ENCODE results near the gene ATRX.
A peak's percentile ranks its signal among the peaks of the same experiment; 100 is the strongest.
"Not testable (repeated sequence)": the region's sequence is repeated elsewhere in the genome, so short reads cannot be mapped to it uniquely, and the experiment has no call there.

Gene ATRX, protein sequence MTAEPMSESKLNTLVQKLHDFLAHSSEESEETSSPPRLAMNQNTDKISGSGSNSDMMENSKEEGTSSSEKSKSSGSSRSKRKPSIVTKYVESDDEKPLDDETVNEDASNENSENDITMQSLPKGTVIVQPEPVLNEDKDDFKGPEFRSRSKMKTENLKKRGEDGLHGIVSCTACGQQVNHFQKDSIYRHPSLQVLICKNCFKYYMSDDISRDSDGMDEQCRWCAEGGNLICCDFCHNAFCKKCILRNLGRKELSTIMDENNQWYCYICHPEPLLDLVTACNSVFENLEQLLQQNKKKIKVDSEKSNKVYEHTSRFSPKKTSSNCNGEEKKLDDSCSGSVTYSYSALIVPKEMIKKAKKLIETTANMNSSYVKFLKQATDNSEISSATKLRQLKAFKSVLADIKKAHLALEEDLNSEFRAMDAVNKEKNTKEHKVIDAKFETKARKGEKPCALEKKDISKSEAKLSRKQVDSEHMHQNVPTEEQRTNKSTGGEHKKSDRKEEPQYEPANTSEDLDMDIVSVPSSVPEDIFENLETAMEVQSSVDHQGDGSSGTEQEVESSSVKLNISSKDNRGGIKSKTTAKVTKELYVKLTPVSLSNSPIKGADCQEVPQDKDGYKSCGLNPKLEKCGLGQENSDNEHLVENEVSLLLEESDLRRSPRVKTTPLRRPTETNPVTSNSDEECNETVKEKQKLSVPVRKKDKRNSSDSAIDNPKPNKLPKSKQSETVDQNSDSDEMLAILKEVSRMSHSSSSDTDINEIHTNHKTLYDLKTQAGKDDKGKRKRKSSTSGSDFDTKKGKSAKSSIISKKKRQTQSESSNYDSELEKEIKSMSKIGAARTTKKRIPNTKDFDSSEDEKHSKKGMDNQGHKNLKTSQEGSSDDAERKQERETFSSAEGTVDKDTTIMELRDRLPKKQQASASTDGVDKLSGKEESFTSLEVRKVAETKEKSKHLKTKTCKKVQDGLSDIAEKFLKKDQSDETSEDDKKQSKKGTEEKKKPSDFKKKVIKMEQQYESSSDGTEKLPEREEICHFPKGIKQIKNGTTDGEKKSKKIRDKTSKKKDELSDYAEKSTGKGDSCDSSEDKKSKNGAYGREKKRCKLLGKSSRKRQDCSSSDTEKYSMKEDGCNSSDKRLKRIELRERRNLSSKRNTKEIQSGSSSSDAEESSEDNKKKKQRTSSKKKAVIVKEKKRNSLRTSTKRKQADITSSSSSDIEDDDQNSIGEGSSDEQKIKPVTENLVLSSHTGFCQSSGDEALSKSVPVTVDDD (N-terminal part only)

DNA sequence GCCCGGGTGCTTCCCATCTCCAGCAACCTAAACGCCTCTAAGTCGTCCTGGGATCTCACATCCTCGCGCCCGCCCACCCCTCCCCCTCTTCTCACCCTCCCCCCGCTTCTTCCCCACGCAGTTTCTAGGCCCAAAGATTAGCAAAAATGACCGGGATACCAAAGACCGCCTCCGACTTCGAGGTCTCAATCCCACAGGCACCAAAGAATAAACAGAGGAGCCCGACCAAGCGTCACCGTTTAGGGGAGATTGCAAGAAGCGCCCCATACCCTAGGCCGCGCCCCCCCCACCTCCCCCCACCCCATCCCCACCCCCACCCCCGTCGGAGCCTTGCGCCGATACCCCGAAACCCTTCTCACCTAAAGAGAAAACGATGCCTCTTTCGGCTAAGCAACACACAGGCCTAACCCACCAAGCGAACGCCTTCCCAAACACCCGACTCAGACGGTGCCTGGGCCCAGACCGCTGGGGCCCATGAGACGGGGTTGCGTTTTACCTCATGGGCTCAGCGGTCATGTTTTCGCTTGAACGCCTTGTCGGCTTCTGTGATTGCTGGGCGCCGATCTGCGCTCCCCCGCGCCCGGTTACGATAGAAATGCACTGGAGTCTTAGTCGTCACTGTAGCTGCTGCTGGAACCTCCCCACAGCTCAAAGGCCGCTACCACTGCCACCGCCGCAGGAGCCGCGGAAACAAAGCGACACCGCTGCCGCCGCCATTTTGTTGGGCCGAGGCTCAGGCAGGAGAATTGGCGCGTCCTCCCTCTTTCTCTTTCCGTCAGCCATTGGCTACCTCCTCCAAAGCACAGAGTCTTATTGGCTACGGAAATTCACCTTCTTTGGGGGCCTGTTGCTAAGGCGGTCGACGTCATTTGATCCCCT is at the start of gene ATRX:
TSS of gene ATRX (minus strand) at position 731 of the 879 bp plus-strand sequence. CDS start at position 516, 215 bp downstream.
- DNase-seq: peak; percentile 77

DNA sequence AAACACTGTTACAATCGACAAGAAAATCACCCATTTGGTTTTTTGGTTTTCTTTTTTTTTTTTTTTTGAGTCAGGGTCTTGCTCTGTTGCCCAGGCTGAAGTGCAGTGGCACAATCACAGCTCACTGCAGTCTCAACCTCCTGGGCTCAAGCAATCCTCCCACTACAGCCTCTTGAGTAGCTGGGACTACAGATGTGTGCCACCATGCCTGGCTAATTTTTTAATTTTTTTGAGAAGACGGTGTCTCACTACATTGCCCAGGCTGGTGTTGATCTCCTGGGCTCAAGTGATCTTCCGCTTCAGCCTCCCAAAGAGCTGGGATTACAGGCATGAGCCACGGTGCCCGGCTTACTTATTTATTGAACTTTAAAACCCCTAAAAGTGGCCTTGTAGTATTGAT is 45.5 kb upstream of the ATRX start:
- not testable (repeated sequence) for DNase-seq

DNA sequence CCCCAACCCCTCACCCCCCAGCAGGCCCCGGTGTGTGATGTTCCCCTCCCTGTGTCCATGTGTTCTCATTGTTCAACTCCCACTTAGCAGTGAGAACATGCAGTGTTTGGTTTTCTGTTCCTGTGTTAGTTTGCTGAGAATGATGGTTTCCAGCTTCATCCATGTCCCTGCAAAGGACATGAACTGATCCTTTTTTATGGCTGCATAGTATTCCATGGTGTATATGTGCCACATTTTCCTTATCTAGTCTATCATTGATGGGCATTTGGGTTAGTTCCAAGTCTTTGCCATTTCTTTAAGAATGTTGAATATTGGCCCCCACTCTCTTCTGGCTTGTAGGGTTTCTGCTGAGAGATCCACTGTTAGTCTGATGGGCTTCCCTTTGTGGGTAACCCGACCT is 36.0 kb upstream of the ATRX start:
- DNase-seq: not testable (repeated sequence)

DNA sequence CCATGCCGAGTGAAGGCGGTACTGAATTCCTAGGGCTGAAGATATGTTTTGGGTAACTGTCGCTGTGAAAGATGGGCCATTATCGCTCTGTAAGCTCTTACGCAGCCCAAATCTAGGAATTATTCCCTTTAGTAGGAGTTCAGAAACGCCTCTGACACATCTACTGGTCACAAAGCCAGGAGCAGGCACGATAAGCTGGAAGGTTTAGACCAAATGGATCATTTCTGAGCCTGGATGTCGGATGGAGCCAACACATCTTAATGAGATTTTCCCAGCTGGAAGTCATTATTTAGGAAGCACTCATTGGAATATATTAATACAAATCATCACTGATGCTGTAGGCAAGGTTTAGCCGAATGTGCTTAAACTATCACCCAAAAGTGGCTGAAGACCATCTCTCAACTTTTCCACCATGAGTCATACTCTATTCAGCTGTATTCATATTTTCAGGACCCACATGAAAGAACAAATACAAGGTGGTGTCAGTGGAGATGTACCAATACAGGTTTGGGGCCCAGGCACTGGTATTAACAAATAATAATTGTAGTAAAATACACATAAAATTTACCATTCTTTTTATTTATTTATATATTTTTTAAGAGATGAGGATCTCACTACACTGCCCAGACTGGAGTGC is 34.2 kb upstream of the ATRX start:
- no peak for DNase-seq

DNA sequence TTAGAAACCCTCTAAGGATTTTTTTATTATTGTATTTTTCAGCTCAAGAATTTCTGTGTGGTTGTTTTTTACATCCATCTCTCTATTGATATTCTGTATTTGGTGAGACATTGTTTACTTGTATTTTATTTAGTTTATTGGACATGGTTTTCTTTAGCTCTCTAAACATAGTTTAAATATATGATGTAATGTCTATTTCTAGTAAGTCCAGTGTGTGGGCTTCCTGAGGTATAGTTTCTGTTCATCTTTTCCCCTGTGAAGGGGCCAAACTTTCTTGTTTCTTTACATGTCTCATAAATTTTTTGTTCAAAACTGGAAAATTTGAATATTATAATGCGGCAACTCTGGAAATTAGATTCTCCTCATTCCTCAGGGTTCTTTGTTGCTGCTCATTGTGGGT is 28.2 kb upstream of the ATRX start:
- no peak for DNase-seq

DNA sequence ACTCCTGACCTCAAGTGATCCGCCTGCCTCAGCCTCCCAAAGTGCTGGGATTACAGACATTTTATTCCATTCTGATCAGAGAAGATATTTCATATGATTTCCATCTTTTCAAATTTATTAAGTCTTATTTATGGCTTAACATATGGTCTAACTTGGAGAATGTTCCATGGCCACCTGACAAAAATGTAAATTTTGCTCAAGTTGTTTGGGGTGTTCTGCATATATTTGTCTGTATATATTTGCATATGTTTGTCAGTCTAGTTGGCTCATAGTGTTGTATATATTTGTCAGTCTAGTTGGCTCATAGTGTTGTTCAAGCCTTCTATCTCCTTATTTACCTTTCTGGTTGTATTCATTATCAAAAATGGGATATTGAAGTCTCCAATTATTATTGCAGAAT is 16.2 kb upstream of the ATRX start:
- DNase-seq: no peak

DNA sequence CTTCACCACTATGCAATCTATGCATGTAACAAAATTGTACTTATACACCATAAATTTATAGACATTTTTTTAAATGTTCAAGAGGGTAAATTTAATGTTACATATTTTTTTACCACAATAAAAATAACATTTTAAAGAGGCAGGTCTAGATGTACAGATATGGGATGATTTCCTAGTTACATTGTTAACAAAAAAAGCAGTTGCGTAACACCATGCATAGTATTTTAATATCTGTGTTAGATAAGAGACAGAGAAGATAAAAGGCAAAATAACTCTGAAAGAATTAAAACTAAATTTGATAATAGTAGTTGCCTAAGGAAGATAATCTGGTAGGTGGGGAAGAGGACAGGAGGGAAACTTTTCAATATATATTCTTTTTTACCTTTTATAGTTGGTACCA is 9.1 kb upstream of the ATRX start:
- DNase-seq: no peak

DNA sequence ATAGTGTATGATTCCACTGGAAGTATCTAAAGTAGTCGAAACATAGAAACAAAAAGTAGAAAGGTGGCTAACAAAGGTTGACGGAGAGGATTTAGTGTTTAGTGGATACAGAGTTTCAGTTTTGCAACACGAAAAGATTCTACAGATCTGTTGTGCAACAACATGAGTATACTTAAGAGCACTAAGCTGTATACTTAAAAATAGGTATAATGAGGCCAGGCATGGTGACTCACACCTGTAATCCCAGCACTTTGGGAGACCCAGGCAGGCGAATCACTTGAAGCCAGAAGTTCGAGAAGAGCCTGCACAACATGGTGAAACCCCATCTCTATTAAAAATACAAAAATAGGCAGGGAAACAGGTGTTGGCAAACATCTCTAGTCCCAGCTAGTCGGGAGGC is 7.9 kb upstream of the ATRX start:
- DNase-seq: no peak

DNA sequence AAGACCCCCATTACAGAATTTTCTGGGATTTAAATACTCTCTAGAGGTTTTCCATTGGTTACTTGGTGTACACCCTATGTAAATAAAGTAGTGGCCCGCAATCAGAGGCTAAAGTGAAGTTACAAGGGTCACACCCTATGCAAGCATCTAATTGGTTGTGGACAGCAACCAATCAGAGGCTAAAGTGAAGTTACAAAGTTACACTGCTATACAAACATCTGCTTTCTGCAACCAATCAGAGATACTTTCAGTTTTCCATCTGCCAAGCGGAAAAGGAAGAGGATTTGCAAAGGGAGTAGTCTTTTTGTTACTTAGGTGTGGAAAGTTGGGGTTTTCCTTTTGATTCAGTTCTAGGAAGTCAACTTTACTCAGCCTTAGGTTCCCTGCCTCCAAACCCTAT is 2.0 kb upstream of the ATRX start:
- DNase-seq: peak; percentile 73

DNA sequence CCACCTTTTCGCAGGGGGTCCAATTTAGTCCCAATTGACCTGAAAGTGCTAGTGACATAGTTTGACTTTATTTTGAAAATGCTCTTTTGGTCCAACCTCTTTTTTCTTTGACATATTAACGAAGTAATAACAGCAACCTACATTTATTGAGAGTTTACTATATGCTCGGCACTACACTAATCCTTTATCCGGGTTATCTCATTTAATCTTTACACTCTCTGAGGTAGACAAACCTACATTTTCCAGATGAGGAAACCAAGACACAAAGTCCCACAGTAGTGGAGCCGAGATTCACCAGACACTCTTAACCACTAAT is 307 bp upstream of the ATRX start:
- no peak for DNase-seq

DNA sequence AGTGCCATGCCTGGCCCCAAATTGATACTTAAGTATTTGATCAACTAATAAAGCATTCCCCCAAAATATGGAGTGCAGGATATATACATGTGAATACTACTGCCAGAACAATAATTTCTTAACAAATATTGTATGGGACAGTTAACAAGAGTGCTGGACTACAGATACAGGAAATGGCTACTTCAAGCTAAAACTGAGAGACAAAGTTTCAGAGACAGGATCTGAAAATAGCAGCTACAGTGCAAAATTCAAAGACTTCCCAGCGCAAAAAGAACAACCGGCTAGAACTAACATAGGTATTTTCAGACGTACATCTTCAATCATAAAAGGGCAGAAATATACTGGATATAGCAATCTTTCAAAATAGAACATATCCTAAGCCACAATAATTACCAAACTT is 6.3 kb downstream of the ATRX start:
- DNase-seq: no peak

DNA sequence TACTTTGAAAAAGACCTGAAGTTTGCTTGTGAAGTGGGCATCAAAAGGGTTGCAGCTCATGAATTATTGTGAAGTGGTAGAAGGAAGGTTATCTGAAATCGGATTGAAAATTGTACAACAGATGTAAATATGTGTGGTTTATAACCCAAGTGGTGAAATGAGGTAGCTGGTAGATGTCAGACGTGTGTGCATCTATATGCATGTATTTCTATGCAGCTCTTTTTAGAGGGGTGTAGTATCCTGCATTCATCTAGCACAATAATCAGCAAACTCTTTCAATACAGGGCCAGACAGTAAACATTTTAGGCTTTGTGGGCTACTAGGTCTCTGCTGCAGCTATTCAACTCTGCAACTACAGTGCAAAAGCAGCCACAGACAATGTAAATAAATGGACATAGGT is 9.4 kb downstream of the ATRX start:
- DNase-seq: no peak

DNA sequence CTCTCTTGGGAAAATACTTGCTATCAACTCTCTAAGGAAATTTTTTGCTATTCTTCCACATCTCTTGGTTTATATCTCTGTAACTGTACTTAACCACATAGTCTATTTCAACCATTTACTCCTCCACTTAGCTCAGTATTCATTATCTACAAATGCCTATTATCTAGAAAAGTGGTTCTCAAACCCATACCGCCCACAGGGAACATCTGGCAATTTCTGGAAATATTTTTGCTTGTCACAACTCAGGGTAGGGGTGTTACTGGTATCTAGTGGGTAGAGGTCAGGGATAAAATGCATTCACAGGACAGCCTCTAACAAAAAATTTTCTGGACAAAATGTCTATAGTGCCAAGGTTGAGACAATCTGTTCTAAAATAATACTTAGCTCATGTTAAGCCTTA is 14.4 kb downstream of the ATRX start:
- DNase-seq: no peak

DNA sequence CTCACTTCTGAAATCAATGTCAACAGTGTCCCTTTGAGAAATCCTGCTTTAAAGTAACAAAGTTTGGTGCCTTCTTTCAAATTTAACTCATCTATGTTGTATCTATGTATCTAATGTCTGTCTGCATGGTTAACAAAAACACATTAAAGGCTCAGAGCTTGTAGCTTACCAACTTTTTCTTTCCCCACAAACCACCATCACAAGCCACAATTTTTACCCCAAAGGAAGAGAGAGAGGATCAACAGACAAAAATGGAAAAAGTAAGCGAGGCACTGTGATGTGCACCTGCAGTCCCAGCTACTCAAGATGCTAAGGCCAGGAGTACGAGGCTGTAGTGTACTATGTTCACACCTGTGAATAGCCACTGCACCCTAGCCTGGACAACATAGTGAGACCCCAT is 17.2 kb downstream of the ATRX start:
- DNase-seq: no peak

DNA sequence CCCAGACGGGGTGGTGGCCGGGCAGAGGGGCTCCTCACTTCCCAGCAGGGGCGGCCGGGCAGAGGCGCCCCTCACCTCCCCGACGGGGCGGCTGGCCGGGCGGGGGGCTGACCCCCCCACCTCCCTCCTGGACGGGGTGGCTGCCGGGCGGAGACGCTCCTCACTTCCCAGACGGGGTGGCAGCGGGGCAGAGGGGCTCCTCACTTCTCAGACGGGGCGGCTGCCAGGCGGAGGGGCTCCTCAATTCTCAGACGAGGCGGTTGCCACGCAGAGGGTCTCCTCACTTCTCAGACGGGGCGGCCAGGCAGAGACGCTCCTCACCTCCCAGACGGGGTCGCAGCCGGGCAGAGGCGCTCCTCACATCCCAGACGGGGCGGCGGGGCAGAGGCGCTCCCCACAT is 19.8 kb downstream of the ATRX start:
- DNase-seq: not testable (repeated sequence)

DNA sequence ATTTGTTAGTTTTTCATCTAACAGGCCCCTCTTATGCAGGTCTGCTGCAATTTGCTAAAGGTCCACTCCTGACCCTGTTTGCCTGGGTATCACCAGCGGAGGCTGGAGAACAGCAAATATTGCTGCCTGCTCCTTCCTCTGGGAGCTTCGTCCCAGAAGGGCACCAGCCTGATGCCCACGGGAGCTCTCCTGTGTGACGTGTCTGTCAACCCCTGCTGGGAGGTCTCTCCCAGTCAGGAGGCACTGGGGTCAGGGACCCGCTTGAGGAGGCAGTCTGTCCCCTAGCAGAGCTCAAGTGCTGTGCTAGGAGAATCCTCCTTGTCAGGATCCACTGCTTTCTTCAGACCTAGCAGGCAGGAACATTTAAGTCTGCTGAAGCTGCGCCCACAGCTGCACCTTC is 30.5 kb downstream of the ATRX start:
- no peak for DNase-seq

DNA sequence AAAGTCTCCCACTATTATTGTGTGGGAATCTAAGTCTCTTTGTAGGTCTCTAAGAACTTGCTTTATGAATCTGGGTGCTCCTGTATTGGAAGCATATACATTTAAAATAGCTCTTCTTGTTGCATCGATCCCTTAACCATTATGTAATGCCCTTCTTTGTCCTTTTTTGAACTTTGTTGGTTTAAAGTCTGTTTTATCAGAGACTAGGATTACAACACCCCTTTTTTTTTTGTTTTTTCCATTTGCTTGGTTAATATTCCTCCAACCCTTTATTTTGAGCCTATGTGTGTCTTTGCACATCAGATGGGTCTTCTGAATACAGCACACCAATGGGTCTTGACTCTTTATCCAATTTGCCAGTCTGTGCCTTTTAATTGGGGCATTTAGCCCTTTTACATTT is 32.1 kb downstream of the ATRX start:
- DNase-seq: not testable (repeated sequence)

DNA sequence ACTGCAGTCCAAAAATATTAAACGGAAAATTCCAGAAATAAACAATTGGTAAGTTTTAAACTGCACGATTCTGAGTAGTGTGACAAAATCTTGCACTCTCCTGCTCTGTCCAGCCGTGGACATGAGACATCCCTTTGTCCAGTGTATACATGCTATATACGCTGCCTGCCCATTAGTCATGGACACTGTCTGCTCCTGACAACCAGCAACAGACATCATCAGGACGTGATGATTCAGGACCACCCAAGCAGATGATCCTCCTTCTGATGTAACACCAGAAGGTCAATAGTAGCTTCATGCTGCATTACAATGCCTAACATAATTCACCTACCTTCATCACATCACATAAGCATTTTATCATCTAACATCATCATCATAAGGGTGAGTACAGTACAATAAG is 36.3 kb downstream of the ATRX start:
- peak; percentile 2 for DNase-seq

DNA sequence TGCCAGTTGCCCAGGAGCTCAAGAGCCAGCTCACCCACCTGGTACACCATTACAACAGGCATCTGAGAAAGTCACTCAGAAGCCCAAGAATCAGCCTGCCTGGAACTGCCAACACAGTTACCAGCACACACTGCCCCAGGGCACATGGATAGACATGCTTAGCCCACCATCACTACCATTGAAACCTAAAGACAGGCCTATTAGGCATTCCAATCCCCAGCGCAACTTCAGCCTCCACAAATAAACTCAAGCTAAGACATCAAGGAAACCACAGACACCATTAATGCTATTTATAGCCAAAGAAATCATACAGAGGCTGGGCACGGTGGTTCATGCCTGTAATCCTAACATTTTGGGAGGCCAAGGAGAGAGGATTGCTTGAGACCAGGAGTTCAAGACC is 42.3 kb downstream of the ATRX start:
- DNase-seq: no peak

DNA sequence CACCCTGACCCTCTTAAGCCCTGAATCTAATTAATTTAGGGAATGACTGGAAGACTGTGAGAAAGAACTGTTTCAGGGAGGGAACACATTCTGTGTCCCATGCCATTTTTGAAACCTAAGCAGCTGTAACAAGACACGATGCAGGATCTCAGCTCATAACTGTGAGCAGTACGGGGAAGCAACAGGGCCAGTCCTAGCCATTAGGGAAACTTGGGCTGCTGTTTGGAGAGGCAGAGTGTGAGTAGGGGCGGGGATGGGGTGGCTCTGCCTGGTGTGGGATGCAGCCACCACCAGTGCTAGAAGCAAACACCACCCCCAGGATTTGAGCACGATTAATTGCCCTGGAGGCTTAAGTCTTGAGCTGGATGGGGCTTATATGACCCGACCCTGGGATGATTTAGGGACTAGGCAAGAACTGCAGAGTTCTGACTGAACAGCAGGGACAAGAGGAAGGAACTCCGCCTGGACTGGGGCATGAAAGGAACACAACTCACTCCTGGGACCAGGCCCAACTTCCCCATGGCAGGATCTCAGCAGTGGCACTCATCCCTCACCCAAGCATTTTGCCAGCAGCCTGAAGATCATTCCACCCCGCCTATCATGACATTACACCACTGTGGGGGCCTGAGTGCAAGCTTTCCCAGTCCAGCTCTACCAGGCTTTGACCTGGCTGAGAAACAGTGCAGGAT is 43.1 kb downstream of the ATRX start:
- DNase-seq: peak; percentile 8

DNA sequence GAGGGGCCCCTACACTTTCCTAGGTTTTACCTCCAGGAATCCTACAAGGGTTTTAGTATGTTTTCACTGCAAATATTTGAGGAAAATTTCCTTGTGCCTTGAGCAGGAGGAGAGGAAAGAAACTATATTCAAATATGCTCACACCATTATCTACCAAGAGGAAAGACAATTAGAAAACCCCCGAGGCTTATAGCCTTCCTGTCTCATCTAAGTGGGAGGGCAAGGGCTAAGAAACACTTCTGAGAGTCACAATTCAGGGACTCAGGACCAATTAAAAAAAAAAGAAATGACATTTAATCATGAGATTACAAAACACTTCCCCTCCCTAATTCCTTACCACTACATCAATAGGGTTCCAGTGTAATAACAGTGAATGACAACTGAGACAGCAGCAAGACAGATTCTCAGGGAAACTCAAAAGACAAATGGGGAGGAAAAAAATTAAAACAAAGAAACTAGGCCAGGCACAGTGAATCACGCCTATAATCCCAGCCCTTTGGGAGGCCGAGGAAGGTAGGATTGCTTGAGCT is 45.6 kb downstream of the ATRX start:
- DNase-seq: peak; percentile 3

All from suppressor macrophage treated with lipopolysaccharide for 4 hours (primary cell).